Inflammatory macrophage treated with lipopolysaccharide for 1 hour (primary cell): Measurements from ENCODE around the gene CD46.
"Not testable (repeated sequence)": the region's sequence is repeated elsewhere in the genome, so short reads cannot be mapped to it uniquely, and the experiment has no call there.

ENCODE experiments used
- DNase-seq, 2 donors: peaks; one replicate each; pipeline ENCODE4 v3.0.0-alpha.2; 2020 to 2022

CD46 gene

GRCh38 chr1:207751790-207752455 is at the start of gene CD46:
CD46 (plus strand) TSS chr1:207752054; CDS start chr1:207752213, 159 bp downstream.
- DNase-seq, result peak; percentile 98

DNA sequence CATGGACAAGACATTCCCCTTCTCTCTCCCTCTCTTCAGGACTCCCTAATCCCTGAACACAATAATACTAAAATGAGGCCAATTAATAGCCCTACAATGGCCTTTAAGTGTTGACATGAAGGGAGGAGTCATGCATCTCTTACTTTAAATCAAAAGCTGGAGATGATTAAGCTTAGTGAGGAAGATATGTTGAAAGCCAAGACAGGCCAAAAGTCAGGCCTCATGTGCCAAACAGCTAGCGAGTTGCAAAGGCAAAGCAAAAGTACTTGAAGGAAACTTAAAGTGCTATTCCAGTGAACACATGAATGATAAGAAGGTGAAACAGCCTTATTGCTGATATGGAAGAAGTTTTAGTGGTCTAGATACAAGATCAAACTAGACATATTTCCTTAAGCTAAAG is 49.5 kb upstream of the CD46 start:
- no peak for DNase-seq

DNA sequence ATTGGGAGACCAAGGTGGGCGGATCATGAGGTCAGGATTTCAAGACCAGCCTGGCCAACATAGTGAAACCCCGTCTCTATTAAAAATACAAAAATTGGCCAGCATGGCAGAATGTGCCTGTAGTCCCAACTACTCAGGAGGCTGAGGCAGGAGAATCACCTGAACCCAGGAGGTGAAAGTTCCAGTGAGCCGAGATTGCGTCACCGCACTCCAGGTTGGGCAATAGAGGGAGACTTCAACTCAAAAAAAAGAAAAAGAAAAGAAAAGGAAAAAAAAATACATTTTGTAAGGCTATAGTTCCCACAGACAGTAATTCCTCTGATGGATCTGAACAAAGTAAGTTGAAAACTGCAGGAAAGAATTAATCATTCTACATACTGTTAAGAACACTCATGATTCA is 48.1 kb upstream of the CD46 start:
- DNase-seq, result no peak

DNA sequence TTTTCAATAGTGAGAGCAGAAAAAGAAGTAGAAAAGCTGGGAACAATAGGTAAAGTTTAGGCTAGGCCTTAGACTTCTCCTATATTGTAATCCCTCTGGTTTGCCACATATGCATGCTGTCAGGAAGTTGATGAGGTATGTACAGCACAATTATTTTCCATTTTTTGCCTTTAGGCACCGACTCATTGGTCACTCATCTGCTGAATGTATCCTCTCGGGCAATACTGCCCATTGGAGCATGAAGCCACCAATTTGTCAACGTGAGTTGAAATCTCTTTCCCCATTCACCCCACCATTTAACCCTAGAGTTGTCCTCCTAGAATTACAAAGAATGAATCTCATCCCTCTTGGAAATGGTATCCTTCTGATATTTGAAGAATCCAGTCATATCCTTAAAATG is 43.9 kb upstream of the CD46 start:
- DNase-seq, result not testable (repeated sequence)

DNA sequence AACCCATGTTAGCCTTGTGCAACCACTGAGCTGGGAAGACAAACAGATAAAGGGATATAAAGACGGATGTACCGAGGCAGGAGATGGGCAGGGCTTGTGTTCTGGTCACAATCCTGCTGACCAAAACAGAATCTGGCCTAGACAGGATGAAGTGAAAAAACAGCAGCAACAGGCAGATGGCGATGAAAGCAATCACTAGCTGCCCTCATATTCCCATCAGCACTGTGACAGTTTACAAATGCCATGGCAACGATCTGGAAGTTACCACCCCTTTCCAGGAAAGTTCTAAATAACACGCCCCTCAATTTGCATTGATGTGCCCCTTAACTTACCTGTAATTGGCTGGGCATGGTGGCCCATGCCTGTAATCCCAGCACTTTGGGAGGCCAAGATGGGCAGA is 40.6 kb upstream of the CD46 start:
- DNase-seq, result no peak

DNA sequence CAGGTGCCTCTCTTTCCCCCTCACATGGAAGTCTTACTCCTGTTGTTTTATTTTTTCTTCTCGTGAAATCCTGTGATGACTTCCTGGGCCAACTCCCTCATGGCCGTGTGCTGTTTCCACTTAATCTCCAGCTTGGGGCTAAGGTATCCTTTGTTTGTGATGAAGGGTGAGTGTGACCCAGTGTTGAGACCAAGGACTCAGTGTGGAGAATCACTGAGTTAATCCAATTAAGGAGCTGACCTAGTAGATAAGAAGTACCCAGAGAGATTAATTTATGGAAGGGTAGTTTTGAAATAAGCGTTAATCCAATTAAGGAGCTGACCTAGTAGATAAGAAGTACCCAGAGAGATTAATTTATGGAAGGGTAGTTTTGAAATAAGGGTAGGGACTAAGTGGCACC is 39.2 kb upstream of the CD46 start:
- not testable (repeated sequence) for DNase-seq

- DNase-seq, result no peak
These were observed 38.3 kb upstream of the CD46 start for GRCh38 chr1:207713529-207713928.

GRCh38 chr1:207719234-207719633 is 32.6 kb upstream of the CD46 start:
- DNase-seq, result no peak

DNA sequence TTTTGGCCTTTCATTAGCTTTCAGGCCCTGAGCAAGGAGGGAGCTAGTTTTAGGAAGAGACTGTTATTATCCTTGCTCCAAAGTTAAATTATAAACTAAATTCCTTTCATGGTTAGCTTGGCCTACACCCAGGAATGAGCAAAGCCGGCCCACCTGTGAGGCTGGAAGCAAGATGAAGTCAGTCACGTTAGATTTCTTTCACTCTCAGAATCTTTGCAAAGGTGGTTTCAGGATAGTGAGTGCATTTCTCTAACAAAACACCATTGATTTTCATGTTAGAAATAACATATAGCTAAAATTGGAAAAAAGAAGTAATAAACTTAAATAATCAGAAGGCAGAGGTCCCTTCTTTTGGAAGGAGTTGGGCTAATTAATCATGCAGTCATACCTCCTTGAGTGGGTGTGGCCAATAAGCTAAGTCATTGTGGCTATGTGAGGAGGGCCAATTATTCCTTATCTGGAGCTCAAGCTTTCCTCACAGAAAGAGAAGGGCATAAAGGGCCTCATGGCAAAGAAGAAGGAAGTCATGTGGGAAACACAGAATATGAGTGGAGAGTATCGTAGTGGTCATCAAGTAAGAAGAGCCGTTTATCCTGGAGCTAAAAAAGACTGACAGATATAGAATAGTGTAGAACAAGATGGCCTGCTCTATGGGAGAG is 23.5 kb upstream of the CD46 start:
- DNase-seq, result not testable (repeated sequence)

DNA sequence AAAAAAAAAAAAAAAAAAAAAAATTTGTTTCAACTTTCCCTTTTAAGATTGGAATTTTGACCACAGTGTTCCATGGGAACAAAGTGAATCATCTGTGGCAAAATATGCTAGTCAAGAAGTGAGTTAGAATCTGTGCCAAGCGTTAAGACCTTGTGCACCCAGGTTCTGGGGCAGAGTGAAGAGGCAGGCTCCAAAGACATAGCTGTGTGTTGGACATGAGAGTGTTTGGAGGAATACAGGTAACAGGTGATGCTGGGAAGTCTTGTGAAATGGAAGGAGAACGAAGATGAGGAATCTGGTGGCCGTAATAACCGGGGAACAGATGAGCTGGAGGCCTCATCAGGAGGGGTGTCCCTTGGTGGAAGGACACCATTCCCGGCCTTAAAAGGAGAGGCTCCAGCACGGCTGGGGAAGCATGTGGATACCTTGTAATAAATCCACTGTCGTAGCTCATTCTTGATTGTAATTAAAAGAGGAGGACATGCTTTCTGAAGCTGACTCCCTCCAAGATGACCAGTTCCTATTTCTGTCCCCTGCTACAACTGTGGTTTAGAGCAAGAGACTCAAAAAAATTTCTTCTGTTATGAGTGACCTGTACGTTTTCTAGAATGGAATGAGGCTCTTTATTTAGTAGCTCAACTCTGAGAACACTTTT is 14.2 kb upstream of the CD46 start:
- not testable (repeated sequence) for DNase-seq

DNA sequence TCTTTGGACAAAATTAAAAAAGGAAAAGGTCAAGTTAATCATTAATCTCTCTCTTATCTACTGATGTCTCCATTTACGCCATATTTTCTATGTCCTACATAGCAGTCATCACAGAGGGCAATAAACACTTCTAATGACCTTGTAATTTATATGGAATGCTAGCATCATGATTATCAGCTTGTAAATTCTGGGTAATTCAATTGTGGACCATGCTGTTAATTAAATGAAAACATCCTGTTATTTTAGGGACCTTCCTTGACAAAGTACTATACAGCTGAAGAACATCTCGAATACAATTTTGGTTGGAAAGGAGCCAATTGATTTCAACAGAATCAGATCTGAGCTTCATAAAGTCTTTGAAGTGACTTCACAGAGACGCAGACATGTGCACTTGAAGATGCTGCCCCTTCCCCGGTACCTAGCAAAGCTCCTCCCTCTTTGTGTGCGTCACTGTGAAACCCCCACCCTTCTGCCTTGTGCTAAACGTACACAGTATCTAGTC is 13.6 kb upstream of the CD46 start:
- not testable (repeated sequence) for DNase-seq

DNA sequence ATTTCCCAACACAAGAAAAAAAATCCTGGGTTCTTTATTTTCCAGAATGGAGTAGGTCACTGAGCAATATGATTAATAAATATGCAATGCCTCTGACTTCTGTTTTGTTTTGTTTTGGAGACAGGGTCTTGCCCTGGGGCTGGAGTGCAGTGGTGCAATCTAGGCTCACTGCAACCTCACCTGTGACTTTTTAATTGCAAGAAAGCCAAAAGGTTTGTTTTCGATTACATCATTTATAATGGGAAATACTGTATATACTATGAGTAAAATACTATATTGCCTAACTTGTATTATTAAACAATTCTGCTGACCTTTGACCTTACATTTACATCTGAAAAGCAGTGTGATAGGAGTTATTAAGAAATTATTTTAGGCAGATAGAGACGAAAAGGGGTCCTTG is 11.6 kb upstream of the CD46 start:
- no peak for DNase-seq

DNA sequence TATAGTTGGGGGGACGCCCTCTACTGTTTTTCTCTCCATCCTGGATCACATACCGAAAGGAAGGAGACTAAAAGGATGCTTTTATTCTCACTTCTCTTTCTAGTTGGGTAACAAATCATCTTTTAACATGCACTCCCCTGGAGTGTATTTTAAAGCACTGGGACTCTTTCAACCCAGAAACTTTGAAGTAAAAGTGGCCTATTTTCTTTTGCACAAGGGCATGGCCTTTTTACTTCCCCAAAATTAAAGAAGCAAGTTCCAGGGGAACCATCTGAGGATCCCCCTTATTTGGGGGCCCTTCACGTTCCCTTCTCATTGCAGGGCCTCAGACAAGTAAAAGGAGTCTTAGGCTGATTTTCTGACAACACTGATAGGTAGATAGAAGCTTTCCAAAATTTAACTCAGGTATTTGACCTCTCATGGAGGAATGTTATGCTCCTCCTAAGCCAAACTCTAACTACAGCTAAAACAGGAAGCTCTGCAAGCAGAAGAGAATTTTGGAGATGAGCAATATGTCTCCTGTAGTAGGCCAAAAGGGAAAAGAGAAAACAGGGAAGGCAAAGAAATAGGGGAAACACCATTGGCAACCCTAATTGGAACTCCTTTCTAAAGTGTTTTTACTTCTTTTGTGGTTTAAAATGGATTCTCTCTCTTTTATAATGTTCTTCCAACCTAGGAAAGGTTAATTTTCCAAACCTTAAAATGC is 8.9 kb upstream of the CD46 start:
- peak; percentile 62 to 67 for DNase-seq

DNA sequence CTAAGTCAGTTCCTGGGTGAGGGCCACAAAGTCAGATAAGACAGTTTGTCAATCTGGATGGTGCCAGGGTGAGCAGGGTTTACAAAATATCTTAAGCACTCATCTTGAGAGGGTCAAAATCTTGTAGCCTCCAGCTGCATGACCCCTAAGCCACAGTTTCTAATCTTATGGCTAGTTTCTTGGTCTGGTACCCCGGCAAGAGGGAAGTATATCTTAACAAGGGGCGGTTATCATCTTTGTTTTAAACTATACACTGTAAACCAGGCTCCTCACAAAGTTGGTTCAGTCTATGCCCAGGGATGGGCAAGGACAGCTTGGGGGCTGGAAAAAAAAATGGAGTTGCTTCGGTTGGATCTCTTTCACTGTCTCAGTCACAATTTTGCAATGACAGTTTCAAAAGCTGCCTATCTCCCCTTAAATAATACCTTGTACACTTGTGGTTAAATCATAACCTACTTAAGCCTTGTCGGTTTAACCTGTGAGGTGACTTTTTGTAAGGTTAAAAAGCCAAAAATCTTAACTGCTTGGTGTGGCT is 7.8 kb upstream of the CD46 start:
- no peak for DNase-seq

GRCh38 chr1:207745285-207745684 is 6.6 kb upstream of the CD46 start:
- no peak for DNase-seq

DNA sequence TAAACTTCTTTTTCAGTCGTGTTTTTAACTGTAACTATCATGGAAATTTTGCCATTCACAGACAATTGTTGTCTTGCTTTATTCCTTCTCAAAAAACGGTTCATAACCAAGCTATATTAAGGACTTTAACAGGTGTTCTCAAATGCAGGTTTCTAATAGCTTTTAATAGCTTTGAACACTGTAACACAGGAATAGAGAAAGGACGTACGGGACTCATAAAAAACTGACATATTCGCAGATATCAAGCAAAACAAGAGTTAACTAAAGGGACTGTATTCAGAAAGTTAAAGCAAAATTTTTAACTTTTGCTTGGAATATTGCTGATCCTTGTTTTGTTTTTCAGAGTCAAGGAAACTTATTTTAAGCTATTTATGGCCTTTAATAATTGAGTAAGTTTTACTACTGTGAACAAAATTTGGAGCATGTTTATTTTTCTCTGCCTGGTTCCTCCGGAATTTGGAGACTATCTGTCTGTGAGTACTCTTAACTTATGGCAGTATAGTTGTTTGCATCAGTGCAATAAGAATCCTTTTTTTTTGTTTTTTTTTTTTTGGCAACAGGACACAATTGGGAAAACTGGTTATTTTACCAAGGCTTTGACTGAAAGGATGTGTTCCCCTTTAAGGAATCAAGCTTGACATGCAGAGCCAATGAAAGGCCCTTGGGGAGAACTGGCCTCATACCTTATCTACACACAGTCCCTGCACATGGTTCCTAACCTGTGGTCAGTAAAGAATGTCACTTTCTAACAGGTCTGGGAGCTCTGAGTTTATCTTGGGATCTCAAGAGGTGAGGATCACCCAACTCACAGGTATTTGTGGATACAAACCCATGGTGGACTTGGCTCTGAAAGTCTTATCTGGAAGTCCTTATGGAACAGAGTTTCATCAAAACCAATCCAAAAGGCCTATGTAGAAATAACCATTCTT is 5.8 kb upstream of the CD46 start:
- no peak for DNase-seq

- no peak for DNase-seq
These were observed 4.0 kb upstream of the CD46 start for GRCh38 chr1:207747627-207748492.

DNA sequence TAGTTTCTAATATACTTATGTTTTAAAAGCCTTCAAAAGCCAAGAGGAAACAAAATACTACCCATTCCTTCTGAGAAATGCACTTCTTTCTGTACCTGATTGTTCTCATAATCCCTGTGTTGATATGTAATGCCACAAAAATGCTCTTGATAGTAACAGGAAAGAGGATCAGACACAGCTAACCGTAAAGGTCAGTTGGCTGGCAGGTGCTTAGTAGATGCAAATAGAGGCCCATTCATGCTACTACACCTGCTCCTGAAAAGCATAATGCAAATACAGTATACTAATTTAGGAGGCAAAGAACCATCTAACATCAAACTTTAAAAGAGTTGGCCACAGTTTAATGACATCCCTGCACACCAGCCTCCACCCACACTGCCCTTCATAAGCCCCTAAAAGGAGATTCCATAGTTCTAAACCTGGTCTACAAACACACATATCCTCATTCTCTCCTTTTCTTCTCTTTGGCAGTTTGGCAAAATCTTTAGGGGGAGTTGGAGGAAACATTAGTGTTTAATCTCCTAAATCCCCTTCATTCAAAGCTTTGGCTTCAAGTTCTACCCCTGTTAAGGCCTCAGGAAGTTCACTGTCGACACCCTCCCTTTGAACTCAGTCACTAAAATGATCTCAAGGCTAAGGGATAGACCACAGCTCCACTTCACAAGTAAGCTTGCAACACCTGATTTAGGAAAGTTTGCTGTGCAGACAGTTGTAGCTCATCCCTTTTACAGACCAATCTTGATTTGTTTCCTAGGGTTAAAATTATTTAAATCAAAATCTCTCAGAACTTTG is 2.9 kb upstream of the CD46 start:
- DNase-seq, result no peak

GRCh38 chr1:207750631-207751305 is 1.1 kb upstream of the CD46 start:
- no peak for DNase-seq

GRCh38 chr1:207751463-207751789 is 428 bp upstream of the CD46 start:
- not testable (repeated sequence) for DNase-seq
